ENCODE results near the gene CTTN.

DNA sequence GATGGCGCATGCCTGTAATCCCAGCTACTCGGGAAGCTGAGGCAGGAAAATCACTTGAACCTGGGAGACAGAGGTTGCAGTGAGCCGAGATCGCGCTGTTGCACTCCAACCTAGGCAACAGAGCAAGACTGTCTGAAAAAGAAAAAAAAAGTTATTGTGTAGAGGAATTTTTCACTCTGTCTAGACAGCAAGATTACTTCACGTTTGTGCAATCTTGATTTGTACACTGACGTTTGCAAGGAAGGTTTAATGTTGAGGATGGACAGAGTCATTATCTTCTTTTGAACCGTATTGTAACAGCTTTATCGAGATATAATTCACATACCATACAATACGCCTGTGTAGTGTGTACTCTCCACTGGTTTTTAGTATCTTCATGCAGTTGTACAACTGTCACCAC is 3.7 kb downstream of the CTTN start:
- TF ChIP-seq, protein P1, sequence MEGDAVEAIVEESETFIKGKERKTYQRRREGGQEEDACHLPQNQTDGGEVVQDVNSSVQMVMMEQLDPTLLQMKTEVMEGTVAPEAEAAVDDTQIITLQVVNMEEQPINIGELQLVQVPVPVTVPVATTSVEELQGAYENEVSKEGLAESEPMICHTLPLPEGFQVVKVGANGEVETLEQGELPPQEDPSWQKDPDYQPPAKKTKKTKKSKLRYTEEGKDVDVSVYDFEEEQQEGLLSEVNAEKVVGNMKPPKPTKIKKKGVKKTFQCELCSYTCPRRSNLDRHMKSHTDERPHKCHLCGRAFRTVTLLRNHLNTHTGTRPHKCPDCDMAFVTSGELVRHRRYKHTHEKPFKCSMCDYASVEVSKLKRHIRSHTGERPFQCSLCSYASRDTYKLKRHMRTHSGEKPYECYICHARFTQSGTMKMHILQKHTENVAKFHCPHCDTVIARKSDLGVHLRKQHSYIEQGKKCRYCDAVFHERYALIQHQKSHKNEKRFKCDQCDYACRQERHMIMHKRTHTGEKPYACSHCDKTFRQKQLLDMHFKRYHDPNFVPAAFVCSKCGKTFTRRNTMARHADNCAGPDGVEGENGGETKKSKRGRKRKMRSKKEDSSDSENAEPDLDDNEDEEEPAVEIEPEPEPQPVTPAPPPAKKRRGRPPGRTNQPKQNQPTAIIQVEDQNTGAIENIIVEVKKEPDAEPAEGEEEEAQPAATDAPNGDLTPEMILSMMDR (IDR thresholded peaks at IDR 0.05), result no peak
- TF ChIP-seq POLR2A (IDR thresholded peaks at IDR 0.05), result no peak

Measured in Peyer's patch (tissue), 4 donors.